GM19395 (cell line): ENCODE measurements around the gene ANKMY1.
A peak's percentile ranks its signal among the peaks of the same experiment; 100 is the strongest.

Experiments
- ATAC-seq: cut with Tn5 transposase; IDR thresholded peaks from one replicate; pipeline ENCODE4 v1.9.1; 2021; ENCODE audit warnings: mild to moderate bottlenecking, moderate library complexity; ENCODE audit not compliant: unreplicated experiment

ANKMY1 gene

DNA sequence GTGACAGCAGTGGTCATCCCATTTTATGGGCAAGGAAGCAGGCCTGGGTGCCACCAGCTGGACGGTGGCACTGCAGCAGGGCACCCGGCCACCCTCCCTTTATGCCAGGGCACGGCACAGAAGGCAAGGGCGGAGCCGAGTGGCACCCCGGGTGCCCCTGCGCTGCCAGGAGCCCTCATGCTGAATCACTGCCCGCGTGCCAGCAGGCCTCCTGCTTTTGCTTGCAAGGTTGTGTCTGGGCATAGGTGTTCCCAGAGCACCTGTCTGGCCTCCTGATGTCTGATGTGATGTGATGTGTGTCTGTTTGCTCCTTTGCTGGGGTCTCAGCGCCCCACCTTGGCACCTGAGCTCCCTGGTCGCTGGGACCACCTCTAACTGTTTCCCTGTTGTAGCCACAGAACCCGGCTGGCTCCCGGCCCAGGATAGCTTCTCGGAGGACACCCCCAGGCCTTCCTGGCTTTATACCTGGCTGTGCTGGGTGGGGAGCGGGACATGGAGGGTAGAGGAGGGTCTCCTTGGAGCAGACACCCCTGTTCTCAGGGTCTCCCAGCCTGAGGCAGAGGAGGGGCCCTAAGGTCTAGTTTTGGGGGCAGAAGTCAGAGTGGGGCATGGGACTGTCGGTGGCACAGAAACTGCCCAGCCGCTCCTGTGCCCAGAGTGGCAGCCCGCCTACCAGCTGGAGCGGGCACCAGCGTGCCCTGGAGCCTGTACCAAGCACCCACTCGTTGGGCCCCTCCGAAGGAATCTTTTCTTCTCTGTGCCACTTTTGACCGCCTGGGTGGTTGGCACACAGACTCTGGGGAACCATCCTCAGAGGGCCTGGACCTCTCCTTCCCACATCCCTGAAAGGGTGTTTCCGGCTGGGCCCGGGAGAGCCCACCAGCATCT lies 118.7 kb downstream of the ANKMY1 start:
- no peak for ATAC-seq

DNA sequence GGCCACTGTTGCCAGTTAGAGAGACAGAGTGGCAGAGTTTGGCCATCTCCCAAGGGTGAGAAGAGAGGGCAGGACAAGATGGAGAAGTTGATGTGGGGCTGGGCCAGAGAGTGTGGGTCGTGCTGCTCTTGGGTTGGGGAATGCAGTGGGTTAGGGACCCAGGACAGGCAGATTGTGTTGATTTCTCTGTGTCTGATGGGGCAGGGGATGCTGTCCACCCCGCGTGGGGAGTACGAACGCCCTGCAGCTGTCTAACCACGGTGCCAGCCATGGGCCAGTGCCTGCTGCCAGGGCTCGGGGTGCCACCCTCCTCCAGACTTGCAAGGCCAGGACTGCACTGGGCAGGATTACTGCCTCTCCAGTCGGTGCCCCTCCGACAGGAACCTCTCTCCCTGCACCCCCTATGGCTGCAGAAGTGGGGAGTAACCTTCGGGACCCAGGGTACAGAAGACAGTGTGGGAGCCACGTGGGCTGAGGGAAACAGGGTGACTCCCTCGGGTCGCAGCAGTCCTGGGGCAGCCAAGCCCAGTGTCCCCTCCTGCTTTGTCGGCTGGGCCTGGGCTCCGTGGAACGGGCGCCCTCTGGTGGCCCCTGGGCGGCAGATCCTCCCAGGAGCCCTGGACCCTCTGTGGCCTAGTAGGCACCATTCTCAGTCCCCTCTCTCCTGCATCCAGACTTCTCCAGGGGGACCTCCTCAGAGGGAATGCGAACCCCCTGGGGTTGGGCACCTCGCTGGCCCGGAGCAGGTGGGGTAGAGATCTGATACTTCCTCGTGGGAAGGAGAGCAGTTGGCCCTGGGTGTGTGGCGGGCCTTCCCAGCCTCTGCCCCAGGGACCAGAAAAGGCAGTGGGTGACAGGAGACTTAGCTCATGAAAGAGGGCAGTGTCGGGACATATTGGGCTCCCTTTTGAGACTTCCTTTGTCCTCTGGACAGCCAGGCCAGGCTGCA lies 119.7 kb downstream of the ANKMY1 start:
- ATAC-seq, result no peak

DNA sequence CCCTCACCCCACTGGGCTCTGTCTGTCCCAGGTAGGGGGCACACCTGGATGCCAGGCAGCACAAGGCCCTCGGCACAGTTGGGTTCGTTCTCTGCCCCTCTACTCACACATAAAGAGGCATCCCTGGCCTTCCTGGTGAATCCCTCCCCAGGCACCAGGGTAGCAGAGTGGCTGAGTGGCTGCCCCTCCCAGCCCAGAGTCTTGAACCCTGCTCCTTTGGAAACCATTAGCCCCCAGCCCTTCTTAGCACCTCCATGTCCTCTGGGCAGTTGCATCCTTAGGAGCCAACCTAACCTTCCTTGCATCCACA lies 120.3 kb downstream of the ANKMY1 start:
- ATAC-seq, result no peak

DNA sequence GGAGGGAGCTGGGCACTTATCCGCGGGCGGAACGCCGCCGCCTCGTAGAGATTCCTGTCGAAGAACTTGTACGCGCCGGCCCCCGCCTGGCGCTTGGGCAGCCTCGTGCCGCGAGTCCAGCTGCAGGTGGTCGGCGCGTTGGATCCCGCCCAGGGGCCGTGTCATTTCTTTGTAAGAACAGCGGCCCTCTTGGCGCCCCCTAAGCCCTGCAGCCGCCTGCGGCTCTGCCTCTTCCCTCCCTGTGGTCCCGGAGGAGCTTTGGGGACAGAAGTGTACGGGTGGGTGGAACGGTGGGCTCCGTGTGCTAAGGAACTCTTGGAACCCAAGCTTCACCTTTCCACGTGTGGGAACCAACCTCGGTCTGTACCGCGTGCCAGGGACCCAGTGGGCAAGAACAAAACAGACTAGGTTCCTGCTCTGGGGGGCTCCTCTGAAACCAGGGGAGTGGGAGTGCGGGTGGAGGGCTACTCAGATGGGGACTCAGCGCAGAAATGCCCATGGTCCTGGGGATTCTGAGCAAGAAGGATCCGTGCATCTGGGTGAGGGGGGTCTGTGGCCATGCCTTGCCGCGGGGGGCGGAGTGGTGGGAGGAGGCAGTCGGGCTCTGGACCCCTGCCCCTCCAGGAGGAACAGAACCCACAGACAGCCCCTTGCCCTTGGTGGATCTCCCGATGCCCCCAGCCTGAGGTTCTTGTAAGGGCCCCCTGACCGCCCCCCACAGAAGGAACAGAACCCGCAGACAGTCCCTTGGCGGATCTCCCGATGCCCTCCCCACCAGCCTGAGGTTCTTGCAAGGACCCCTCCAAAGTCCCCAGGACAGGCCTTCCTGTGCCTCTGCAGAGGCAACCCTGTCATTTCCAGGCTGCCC lies 120.9 kb downstream of the ANKMY1 start:
- no peak for ATAC-seq

DNA sequence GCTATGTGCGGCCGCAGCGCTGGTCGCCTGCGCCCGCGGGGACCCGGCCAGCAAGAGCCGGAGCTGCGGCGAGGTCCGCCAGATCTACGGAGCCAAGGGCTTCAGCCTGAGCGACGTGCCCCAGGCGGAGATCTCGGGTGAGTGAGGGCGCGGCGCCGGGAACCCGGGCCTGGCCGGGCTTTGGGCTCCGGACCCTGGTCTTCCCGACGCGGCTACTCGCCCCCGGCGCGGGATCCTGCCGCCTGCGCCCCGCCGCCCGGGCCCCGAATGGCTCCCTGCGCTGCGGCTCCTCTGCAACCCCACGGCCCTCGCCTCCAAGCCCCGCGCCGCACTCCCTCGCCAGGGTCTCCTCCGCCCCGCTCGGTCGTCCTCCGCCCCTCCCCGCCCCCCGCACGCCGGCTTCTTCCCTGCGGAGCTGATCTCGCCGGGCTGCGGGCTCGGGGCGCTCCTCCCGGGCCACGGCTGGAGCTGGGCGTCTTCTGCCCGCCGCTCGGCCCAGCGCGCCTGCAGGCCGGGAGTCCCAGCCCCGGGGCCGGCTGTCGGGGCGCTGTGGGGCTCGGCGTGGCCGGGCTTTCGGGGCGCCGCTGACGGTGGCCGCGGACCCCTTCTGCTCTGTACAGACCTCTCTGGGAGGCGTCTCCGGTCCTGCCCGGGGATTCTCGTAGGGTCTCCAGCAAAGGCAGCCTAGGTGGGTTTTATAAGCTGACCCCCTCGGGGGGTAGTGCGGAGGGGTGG lies 121.7 kb downstream of the ANKMY1 start:
- no peak for ATAC-seq

DNA sequence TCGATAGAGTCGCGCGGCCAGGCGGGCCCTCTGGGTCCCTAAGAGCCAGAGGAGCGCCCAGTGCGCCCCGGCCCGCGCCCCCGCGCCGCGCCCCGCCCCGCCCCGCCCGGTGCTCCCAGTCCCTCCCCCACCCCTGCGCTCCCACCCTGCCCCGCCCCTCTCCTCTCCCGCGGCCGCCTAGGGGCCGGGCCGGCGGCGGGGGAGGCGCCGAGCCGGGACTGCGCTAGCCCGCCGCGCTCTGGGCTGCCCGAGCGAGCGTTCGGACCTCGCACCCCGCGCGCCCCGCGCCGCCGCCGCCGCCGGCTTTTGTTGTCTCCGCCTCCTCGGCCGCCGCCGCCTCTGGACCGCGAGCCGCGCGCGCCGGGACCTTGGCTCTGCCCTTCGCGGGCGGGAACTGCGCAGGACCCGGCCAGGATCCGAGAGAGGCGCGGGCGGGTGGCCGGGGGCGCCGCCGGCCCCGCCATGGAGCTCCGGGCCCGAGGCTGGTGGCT lies 122.3 kb downstream of the ANKMY1 start, which contains the start of gene GPC1:
Gene GPC1 (plus strand): TSS at position 207 of the 491 bp plus-strand sequence. CDS start 256 bp downstream, at position 463.
- ATAC-seq, result peak; percentile 44

DNA sequence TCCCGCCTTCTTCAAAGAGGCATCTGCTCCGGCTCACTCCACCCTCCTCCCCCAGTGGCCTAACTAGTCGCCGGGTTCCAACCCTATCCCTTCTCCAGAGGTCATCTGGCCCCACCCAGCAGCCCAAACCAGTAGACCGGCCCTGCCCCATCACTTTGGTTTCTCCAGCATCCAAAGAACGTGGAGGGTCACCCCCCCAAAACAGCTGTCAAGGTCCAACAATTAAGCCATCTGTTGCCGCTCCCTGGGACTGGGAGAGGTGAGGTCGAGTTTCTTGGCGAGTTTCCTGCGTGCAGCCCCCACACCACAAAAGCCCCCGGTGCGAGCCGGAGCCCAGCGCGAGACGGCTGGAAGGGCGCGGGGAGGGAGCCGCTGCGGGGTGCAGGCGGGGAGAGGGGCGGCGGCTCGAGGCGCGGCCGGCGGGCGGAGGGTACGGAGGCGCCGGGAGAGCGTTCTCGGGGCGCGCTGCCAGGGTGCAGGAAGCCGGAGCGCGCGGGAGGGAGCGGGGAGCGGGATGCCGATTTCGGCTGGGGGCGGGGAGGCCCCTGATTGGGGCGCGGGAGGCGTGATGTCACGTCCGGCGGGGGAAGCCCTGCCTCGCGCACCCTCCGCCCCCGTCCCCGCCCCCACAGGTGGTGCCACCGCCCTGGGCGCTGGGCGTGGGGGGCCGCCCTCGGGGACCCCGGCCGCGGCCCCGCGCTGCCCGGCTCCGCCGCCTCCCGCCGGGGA lies 122.9 kb downstream of the ANKMY1 start:
- peak; percentile 55 for ATAC-seq

DNA sequence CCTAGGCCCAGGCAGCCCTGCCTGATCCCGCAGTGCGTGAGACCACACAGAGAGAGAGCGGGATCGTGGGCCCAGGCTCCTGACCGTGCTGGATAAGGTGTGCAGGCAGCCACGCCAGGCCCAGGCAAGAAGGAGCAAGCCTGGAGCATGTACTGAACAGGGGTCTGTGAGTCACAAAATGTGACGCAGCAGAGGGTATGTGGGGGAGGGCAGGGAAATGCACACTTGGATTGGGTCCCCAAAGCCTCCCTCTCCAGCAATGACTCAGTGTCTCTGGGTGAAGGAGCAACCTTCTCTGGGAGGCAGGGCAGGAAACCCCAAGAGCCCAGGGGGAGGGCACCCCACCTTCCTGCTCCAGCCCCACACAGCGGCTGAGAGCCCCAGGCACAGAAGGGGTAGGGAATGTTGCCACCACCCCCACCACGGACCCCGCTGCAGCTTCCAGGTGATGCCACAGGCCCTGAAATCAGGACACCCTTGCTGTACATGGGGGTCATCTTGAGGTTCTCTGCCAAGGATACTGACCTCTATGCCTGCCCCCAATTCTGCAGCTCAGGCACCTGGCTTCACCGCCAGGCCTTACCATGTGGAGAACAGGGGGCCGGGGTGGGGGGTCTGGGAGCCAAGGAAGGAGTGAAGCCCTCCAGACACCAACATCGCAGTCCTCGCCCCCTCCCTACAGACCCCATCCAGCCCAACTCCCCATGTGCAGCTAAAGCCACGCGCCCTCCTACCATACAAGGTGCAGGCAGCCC lies 123.6 kb downstream of the ANKMY1 start:
- no peak for ATAC-seq

DNA sequence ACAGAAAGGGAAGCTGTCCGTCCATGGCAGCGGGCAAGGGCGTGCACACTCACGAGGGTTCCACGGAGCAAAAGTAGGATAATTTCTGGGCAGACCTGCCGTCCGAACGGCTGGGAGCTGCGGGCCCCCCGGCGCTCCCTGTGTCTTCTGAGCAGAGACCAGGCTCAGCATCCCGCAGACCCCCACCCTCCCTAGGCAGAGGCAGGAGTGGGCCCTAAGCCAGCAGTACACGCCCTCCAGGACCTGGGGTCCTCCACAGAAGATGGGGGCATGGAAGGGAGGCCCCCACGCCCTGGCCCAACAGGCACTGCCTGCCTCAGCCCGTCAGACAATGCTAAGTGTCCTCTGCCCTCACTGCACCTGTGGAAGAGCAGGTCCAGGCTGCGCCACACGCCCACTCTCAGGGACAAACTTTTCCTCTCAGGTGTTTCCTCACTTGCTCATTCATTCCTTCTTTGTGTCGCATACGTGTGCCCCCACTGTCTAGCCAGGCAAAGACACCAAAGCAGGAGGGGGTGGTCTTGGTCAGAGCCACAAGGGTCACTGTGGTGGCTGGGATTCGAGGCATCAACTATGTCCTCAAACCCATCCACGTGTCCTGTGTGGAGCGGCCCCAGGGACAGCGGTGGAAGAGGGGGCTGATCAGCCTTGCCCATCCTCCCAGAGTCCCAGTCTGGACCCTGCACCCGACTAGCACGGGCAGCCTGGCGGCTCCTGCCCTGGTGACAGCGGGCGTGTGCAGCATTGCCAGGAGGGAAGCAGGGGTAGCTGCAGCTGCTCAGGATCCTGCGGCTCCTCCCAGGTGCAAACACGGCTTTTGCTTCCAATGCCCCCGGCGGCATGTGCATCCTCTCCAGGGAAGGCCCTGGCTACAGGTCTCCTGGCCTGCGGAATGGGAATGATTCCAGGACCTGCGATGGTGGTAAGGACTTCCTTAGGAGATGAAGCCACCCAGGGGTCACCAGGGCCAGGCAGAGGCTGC lies 124.7 kb downstream of the ANKMY1 start:
- no peak for ATAC-seq

DNA sequence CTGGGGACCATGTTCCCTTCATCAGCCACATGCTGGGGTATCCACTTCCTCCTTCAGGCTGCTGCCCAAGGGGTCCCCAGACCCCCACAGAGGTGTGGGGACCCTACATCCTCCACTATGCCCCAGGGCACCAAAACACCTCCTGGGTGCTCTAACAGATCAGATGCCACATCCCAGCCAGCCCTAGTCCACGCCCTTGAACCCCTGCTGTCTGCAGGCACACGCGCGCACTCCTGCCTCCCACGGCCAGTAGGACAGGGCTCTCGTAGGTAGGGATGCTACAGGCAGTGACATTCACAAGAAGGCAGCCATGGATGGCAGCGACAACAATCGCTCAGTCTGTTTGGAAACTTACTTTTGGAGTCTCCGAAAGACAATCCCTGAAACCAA lies 125.4 kb downstream of the ANKMY1 start:
- ATAC-seq, result no peak

DNA sequence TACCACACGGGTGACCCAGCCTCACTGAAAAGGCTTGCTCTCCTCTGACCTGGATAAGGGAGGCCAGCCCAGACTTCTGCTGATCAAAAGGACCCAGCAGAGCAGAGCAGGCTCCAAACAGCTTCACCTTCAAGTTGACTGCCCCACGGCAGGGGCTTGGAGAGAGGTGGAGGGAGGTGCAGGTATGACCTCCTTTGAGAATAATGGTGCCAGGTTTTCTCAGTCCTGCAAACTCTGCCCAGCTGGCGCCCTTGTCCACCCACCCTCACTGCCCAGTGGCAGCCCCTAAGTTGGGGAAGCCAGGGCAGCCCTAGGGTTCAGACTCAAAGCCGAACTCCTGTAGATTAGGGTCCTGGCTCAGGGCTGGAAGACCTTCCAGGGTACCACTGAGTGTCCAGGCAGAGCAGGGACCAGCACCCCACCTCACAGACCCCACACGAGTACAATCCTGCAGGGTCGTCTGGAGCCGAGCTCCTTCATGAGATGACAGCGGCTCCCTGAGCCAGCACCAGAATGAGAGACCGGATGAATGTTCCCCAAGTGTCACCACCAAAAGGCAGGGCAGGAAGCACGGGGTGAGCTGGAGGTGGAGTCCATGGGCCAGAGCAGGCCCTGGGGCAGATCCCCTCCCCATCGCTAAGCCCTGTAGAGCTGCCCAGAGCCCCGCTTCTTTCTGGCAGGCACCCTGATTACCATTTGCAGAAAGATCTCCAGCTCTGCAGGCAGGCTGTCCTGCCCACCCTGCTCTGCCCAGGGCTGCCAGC lies 125.9 kb downstream of the ANKMY1 start:
- no peak for ATAC-seq

DNA sequence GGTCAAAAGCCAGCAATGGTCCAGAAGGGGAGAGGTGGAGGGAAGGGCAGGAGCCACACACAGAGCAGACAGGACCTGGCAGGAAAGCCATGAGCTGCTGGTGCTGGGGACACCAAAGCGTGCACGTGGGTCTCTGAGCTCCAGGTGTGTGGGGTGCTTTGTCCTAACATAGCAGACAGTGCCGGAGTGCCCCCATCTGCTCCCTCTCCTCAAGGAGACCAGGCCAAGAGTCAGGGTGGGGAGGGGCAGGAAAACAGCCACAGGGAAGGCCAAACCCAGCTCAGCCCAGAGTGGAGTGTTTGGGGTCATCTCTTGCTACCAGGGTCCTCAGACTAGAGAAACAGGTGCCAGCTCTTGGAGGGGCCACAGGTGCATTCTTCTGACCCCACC lies 126.5 kb downstream of the ANKMY1 start:
- no peak for ATAC-seq

DNA sequence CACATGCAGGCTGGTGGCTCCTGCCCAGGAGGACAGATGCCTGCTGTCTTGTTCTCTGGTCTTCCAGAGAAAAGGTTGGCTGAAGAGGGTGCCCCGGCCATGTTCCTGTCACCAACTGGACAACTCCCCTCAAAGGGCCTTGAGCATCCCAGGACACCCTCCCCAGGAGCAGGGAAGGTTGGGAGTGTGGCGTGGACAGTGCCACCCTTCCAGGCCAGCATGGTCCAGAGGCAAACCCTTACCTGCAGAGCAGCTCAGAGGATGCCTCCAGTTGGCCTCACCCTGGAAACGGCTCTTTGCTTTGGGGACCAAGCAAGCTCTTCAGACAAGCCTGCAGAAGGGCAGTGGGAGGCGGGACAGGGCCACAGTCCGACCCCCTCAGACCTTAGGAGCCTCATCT lies 127.2 kb downstream of the ANKMY1 start:
- no peak for ATAC-seq

DNA sequence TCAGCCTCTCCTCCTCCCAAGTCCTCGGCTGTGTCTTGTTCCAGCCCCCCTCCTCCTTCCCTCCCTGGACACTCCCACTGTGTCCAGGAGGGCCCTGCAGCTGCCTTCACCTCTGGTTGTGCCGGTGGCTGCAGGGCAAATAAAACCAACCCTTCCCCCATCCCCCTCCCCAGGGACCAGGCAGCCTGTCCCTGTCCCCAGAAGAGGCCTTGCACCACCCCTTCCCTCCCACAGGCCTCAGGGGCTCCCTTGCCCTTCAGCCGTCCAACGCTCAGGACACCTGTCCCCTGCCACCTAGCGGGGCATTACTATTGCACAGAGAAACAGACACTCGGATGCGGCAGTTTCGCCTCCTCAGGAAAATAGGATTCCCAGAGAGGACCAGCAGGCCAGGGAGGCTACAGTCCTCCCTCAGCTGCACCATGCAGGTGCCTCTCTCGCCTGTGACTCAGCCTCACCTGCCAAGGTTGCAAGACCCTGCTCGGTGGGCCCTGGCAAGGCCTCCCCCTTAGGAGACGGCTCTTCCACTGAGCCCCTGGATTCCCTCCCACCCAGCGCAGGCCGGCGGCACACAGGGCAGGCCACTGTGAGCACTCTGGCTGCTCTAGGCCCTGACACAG lies 127.8 kb downstream of the ANKMY1 start:
- ATAC-seq, result no peak
